MM.1S (cell line): ENCODE results near the gene DDX3X.

Experiments
- CTCF ChIP-seq: fragments of 300-600 bp; sonication (generic); IDR thresholded peaks from 2 replicates; pipeline ENCODE4 v1.5.1; 2016; ENCODE audit warnings: antibody characterized with exemption, low read length, mixed read lengths
- EZH2 ChIP-seq: fragments of 300-600 bp; sonication (generic); optimal IDR thresholded peaks from 2 replicates; pipeline ENCODE3; 2017; ENCODE audit warnings: low read depth, mild to moderate bottlenecking, antibody characterized with exemption, low read length, mixed read lengths
- EZH2phosphoT487 ChIP-seq: fragments of 300-600 bp; sonication (generic); IDR thresholded peaks from 2 replicates; pipeline ENCODE4 v1.6.1; 2018; ENCODE audit warnings: antibody characterized with exemption, low read length

GRCh38 chrX:41338436-41338835, 4.5 kb downstream of the DDX3X start:
- TF ChIP-seq CTCF (no peak), EZH2 (no peak), EZH2phosphoT487 (no peak)
